Skeletal muscle satellite cell (primary cell): ENCODE measurements around the gene MARVELD1. TPM values are rescaled to one million over a fixed set of nuclear protein-coding genes. Genes with fewer than 3 reads are reported as not detected.

Source experiments
- H3K27me3 ChIP-seq: 2 replicates; pipeline ENCODE4 v1.7.0; 2013; ENCODE audit warnings: low read length; ENCODE audit not compliant: control insufficient read depth, insufficient read depth
- H3K36me3 ChIP-seq: 2 replicates; pipeline ENCODE4 v1.7.0; 2013; ENCODE audit warnings: mild to moderate bottlenecking, control low read depth, low read length; ENCODE audit not compliant: insufficient read depth
- H3K4me1 ChIP-seq: 2 replicates; pipeline ENCODE4 v1.7.0; 2013; ENCODE audit warnings: low read length; ENCODE audit not compliant: control insufficient read depth, insufficient read depth
- H3K4me2 ChIP-seq: 2 replicates; pipeline ENCODE4 v1.7.0; 2013; ENCODE audit warnings: mild to moderate bottlenecking, low read length
- H3K4me3 ChIP-seq: 2 replicates; pipeline ENCODE4 v1.7.0; 2013; ENCODE audit warnings: low read length
- H3K9ac ChIP-seq: 2 replicates; pipeline ENCODE4 v1.7.0; 2013; ENCODE audit warnings: mild to moderate bottlenecking, low read depth, low read length, moderate library complexity
- H3K9me3 ChIP-seq: replicated peaks from 2 replicates; pipeline ENCODE4 v1.7.0; 2013; ENCODE audit warnings: mild to moderate bottlenecking, control low read depth, low read length
- total RNA-seq: library from RNA; depleted of rRNA; stranded (reverse); fragments of >200 nt; gene quantifications from 2 replicates; pipeline ENCODE4 v1.2.3, GENCODE V29; 2012; rRNA removed

The MARVELD1 gene
- total RNA-seq: 35.7 and 36.9 TPM in 2 replicates

DNA sequence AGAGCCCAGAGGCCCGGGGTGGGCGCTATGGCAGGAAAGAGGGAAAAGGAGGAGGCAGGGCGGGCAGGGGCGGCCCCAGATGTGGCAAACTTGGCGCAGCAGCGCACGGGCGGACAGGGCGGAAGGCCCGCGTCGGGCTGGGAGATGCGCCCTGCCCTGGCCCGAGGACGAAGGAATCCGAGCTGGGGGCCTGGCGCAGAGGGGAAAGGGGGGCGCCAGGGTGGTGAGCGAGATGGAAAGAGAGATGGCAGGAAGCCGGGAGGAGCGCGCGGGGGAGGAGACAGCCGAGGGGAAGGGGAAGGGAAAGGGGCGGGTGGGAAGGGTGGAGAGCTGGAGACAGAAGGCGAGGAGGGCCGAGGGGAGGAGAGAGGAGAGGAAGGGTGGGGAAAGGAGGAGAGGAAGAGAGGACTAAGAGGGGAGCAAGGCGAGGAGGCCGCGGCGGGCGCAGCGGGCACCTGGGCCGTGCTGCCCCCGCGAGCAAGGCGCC, at the start of gene MARVELD1:
MARVELD1 (plus strand) TSS at position 392 of the 487 bp plus-strand sequence. CDS start 147 bp downstream, outside the sequence.
- Histone ChIP-seq H3K4me3 (peak within 1 kb of the TSS; percentile 75), H3K27me3 (no peaks in the 10 kb centered on the region), H3K4me2 (peak within 1 kb of the TSS; percentile 97), H3K9me3 (no peaks in the 10 kb centered on the region), H3K4me1 (peaks cover 46% of the 10 kb centered on the region), H3K36me3 (peaks cover 24% of the 10 kb centered on the region), H3K9ac (peak within 1 kb of the TSS; percentile 93)

DNA sequence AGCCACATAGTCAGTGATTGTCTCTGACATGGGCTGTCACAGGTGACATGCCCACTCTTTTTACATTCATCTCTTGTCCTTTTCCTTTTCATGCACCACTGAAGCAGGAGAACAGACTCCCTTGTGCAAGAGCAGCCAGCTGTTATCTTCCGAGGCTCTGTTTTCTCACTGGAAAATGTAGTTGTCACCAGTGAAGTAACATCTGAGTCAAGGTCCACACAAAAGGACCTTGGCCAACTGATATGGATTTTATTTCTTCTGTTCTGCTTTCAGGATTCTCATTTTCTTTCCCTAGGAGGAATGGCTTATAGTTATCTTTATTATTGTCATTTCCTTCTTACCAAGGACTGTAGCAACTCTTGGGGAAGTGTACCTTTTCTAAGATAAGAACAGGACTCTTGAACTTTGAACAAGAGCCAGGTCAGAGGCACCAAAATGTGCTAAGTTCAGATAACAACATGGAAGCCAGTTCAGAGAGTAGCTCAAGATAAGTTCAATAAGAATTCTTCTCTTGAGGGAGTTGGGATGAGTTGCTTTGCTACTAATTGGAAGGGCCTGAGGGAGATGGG, 49.2 kb upstream of the MARVELD1 start:
- no peaks in the 10 kb centered on the region for H3K27me3 ChIP-seq
- H3K4me1 ChIP-seq: no peaks in the 10 kb centered on the region
- no peaks in the 10 kb centered on the region for H3K9me3 ChIP-seq
- peaks cover 59% of the 10 kb centered on the region for H3K36me3 ChIP-seq
- no peak overlapping the region for H3K4me3 ChIP-seq
- H3K4me2 ChIP-seq: no peak overlapping the region
- H3K9ac ChIP-seq: no peak overlapping the region

DNA sequence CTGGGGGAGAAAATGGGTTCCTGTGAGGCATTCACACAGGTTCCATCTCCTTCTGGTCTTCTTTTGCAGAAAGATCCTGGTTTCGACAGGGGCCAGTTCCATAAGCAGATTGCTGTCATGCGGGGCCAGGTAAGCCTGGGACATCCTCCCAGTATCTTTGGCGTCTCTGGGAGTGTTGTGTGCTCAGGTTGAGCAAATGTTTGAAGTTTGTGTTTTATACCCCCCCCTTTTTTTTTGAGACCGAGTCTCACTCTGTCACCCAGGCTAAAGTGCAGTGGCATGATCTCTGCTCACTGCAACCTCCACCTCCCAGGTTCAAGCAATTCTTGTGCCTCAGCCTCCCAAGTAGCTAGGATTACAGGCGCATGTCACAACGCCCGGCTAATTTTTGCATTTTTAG, 46.5 kb upstream of the MARVELD1 start:
- Histone ChIP-seq H3K36me3 (peaks cover 63% of the 10 kb centered on the region), H3K4me1 (no peaks in the 10 kb centered on the region), H3K4me2 (no peak overlapping the region)

DNA sequence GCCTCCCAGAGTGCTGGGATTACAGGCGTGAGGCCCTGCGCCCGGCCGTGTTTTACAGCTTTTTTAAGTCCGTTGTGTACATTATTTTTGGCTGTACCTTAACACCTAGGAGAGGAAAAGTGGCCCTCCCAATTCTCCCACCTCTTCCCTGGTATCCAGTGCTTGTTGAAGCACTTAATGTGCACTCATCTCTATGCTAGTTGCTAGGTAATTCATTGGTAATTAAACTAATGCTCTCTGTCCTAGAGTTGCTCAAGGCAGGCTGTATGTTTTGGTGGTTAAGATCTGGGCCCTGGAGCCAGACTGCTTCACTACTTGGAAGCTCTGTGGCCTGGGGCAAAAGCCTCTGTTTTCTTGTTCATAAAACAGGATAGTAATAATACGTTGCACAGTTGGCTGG, 46.1 kb upstream of the MARVELD1 start:
- Histone ChIP-seq H3K4me3 (no peak overlapping the region), H3K9me3 (no peaks in the 10 kb centered on the region), H3K9ac (no peak overlapping the region), H3K27me3 (no peaks in the 10 kb centered on the region), H3K36me3 (peaks cover 59% of the 10 kb centered on the region), H3K4me2 (no peak overlapping the region), H3K4me1 (no peaks in the 10 kb centered on the region)

More for the DNA sequence above, 46.5 kb upstream of the MARVELD1 start:
- no peak overlapping the region for H3K4me3 ChIP-seq
- no peak overlapping the region for H3K9ac ChIP-seq
- H3K9me3 ChIP-seq: no peaks in the 10 kb centered on the region
- H3K27me3 ChIP-seq: no peaks in the 10 kb centered on the region

DNA sequence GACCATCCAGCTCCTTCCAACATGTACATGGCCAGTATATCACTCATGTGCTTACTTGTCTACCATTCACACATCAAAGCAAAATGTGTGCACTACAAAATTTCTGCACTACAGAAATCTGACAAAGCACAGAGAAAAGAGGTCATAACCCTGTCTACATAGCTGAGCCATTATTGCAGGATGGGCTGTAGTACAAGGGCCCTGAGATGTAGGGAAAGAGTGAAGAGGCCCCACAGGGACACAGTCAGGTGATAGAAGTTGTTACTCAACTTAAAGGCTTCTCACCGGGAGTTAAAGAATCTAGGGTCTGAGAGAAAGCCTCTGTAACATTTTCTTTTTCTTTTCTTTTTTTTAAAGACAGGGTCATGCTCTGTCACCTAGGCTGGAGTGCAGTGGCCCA, 44.0 kb upstream of the MARVELD1 start:
- Histone ChIP-seq H3K27me3 (no peaks in the 10 kb centered on the region), H3K9me3 (no peaks in the 10 kb centered on the region), H3K4me2 (no peak overlapping the region), H3K4me3 (no peak overlapping the region), H3K36me3 (peaks cover 51% of the 10 kb centered on the region), H3K9ac (no peak overlapping the region), H3K4me1 (peaks cover 7% of the 10 kb centered on the region)

DNA sequence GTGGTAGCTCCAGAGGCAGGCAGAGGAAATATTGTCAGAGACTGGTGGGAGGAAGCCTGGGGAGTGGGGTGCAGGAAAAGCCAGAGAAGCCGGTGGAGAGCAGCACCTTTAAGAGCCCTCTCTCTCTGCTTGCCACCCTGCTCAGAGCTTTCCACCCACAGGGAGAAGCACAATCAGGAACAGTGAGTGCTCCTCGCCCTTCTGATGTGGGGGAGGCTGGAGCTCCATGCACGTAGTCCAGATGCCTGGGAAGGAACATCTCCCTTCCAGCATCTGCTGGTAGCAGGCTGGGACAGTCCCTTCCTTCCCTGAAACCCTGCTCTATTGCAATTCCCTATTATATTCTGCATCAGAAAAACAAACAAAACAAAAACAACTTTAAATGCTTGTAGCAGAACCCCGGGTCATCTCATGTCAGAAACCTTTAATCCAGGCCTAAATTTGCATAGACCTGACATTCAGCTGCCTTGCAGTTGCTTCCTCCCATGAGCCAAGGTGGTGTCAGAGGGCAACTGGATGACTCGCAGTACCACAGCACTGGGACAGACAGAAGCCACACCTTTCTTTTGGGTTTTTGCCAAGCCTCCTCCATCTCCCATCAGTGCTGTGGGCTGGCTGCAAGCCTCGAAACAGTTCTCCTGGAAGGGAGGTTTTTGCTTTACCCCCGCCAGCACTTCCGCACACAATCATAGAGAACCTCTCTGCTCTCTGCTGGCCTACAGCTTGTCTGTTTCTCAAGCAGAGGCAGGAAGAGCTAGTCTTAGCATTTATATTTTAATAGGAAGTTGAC, 39.6 kb upstream of the MARVELD1 start:
- Histone ChIP-seq H3K4me1 (peaks cover 7% of the 10 kb centered on the region), H3K27me3 (no peaks in the 10 kb centered on the region), H3K9ac (no peak overlapping the region), H3K4me2 (no peak overlapping the region), H3K9me3 (no peaks in the 10 kb centered on the region), H3K36me3 (peaks cover 56% of the 10 kb centered on the region), H3K4me3 (no peak overlapping the region)

DNA sequence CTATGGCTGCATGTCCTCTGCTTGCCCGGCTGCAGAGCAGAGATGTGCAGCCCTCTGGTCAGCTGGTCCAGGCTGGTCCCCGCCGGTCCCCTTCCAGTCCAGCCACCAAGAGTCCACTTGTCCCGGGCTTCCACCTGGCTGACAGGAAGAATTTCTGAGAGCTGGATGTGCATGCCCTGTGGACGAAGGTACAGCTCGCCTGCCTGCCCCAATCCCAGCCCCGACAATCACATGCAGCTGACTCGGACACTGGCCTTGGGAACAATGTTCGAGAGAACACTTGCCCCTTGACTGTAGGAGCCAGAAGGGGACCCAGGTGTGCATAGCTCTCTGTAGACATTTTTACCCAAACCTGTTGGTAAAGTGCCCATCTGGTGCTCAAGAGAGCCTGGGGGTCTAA, 38.3 kb upstream of the MARVELD1 start:
- Histone ChIP-seq H3K36me3 (peaks cover 54% of the 10 kb centered on the region), H3K9me3 (no peaks in the 10 kb centered on the region), H3K4me1 (peaks cover 7% of the 10 kb centered on the region), H3K4me2 (no peak overlapping the region), H3K27me3 (no peaks in the 10 kb centered on the region), H3K9ac (no peak overlapping the region), H3K4me3 (no peak overlapping the region)

DNA sequence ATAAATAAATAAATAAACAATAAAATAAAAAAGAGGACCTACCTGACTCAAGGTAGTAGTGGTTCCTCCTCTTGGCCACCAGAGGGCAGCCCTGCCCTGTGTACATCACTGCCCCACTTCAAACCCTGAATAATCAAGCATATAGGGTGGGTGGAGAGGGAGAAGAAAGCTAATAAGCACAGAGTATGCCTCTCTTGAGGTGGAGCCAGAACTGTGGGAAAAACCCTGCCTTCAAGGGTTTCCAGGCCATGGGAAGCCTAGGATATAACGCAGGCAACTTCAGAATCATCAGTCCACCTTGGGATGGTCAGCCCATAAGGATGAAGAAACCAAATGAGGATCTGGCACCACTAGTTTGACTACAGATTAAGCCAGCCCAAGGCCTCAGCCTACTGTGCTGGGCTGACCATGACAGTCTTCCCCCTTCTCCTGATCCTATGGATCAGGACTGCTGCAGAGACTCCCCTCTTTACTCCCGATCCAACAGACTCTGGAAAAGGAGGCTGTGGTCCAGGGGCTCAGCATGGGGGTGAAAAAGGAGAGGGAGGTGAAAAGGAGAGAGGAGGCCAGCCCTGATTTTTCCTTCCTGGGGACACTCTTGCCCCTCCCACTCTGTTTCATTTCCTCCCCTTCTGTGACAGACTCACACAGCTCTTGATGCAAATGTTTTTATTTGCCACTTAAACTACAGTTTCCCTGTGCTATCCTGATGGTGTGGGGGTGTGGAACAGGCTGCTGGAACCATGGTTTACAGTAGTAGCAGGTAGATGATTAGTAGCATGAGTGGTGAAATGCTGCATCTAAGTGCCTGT, 36.6 kb upstream of the MARVELD1 start:
- H3K4me2 ChIP-seq: no peak overlapping the region
- H3K9me3 ChIP-seq: no peaks in the 10 kb centered on the region
- peaks cover 7% of the 10 kb centered on the region for H3K4me1 ChIP-seq
- no peak overlapping the region for H3K4me3 ChIP-seq
- peaks cover 50% of the 10 kb centered on the region for H3K36me3 ChIP-seq
- H3K27me3 ChIP-seq: no peaks in the 10 kb centered on the region
- no peak overlapping the region for H3K9ac ChIP-seq

DNA sequence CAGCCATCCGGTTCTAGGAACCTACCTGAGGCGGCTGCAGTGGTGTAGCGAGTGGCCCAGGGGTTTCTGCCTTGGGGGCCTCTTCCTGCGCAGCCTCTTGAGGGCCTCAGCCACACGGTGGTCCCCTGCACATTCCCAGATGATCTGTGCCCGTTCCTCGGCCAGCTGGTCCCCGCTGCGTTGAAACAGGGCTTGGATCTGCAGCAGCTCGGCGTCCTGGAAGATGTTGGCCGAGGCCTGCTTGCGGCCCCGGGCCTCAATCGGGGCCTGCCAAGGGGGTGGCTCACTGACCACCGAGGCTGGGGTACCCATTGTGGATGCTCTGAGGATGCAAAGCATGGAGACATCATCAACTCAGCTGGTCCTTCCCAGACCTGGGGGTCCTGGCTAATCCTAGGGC, 33.9 kb upstream of the MARVELD1 start:
- Histone ChIP-seq H3K9ac (no peak overlapping the region), H3K4me2 (no peak overlapping the region), H3K27me3 (no peaks in the 10 kb centered on the region), H3K4me1 (peaks cover 12% of the 10 kb centered on the region), H3K4me3 (no peak overlapping the region), H3K36me3 (peaks cover 38% of the 10 kb centered on the region), H3K9me3 (no peaks in the 10 kb centered on the region)

DNA sequence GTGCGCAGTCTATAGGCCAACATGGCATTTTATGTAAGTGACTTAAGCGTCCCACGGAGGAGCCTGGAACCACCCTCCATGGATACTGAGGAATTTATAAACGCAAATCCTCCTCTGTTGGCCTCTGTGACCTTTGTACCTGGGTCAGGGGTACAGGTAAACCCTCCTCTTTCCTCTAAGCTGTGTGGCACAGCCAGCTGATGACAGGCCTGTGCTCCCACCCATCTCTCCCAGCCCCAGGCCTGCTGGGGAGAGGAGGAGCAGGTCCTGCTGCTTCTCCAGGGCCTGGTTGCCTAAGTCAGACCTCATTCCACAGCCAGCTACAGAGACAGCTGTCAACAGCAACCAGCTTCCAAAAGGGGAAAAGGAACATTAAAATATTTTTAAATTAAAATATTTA, 31.5 kb upstream of the MARVELD1 start:
- H3K4me3 ChIP-seq: no peak overlapping the region
- H3K9ac ChIP-seq: no peak overlapping the region
- H3K4me1 ChIP-seq: peaks cover 30% of the 10 kb centered on the region
- no peaks in the 10 kb centered on the region for H3K9me3 ChIP-seq
- no peak overlapping the region for H3K4me2 ChIP-seq
- H3K27me3 ChIP-seq: no peaks in the 10 kb centered on the region
- H3K36me3 ChIP-seq: peaks cover 19% of the 10 kb centered on the region

DNA sequence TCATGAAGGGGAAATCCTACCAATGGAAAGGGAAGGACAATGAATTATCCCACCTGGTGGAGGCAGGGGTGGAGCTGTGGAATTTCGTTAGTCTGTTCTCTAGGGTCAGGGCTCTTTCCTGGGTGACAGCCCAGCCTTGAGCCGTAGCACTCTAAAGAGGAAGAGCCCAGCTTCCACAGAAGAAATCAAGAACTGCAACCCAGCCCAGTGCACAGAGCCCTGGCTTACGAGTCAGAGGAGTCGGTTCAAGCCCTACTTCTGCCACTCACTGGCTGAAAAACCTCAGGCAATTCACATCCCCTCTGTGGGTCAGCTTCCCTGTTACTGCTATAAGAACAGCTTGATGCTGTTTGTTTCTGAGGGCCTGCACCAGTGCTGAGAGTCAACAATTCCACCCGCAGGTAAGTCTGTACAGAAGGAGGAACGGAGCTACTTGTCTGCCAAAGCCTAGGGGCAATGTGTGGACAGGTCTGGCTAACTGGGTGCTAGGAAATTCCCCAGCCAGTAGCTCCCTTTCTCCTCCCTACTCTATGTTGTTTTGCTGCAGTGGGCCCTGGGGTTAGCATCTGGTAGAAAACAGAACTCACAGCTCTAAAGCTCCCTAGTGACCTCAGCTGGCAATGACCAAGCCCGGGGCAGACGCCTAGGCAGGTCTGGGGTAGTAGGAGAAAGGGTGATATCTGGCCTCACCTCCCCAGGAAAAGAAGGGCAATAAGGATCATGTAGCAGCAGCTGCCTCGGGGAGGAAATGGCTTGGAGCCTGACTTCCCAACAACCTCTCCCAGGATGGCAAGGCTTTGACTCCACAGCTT, 29.8 kb upstream of the MARVELD1 start:
- Histone ChIP-seq H3K9ac (peak overlapping the region; percentile 96), H3K4me1 (peaks cover 44% of the 10 kb centered on the region), H3K36me3 (peaks cover 5% of the 10 kb centered on the region), H3K9me3 (no peaks in the 10 kb centered on the region), H3K4me2 (peak overlapping the region; percentile 94), H3K27me3 (no peaks in the 10 kb centered on the region), H3K4me3 (peak overlapping the region; percentile 52)
